Nephron progenitor cell (in vitro differentiated cells): ENCODE data around the gene GALNT2.

ENCODE experiments used
- DNase-seq: peaks from one replicate; pipeline ENCODE4 v3.0.0; 2021
- H3K27ac Mint-ChIP-seq: 2 replicates; pipeline ENCODE4 v1.8.0; 2021; ENCODE audit warnings: mild to moderate bottlenecking, moderate library complexity, mixed read lengths
- H3K27me3 Mint-ChIP-seq: 2 replicates; pipeline ENCODE4 v1.8.0; 2021; ENCODE audit warnings: mild to moderate bottlenecking, low read depth, mixed read lengths; ENCODE audit not compliant: poor library complexity
- H3K36me3 Mint-ChIP-seq: 2 replicates; pipeline ENCODE4 v1.8.0; 2021; ENCODE audit warnings: low read depth, mixed read lengths
- H3K4me1 Mint-ChIP-seq: 2 replicates; pipeline ENCODE4 v1.8.0; 2021; ENCODE audit warnings: mixed read lengths
- H3K4me3 Mint-ChIP-seq: 2 replicates; pipeline ENCODE4 v1.8.0; 2021; ENCODE audit warnings: mild to moderate bottlenecking, moderate library complexity, mixed read lengths
- H3K9me3 Mint-ChIP-seq: 2 replicates; pipeline ENCODE4 v1.8.0; 2021; ENCODE audit warnings: mild to moderate bottlenecking, moderate library complexity, mixed read lengths
- TF ChIP-seq, protein P1 (sequence below): fragments of 200-600 bp; sonication (generic); IDR thresholded peaks from 2 replicates; pipeline ENCODE4 v1.5.0; 2021; ENCODE audit warnings: antibody characterized with exemption

The GALNT2 gene

GRCh38 chr1:230283678-230284077 is 216.6 kb downstream of the GALNT2 start:
- Mint-ChIP-seq H3K27me3 (peaks cover 10% of the 10 kb centered on the region), H3K27ac (no peak overlapping the region), H3K4me3 (no peak overlapping the region), H3K4me1 (peaks cover 9% of the 10 kb centered on the region), H3K36me3 (peaks cover 13% of the 10 kb centered on the region), H3K9me3 (no peaks in the 10 kb centered on the region)
- no peak for DNase-seq
- TF ChIP-seq, protein P1, sequence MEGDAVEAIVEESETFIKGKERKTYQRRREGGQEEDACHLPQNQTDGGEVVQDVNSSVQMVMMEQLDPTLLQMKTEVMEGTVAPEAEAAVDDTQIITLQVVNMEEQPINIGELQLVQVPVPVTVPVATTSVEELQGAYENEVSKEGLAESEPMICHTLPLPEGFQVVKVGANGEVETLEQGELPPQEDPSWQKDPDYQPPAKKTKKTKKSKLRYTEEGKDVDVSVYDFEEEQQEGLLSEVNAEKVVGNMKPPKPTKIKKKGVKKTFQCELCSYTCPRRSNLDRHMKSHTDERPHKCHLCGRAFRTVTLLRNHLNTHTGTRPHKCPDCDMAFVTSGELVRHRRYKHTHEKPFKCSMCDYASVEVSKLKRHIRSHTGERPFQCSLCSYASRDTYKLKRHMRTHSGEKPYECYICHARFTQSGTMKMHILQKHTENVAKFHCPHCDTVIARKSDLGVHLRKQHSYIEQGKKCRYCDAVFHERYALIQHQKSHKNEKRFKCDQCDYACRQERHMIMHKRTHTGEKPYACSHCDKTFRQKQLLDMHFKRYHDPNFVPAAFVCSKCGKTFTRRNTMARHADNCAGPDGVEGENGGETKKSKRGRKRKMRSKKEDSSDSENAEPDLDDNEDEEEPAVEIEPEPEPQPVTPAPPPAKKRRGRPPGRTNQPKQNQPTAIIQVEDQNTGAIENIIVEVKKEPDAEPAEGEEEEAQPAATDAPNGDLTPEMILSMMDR: no peak

- TF ChIP-seq, protein P1: no peak
- Mint-ChIP-seq H3K36me3 (peaks cover 13% of the 10 kb centered on the region), H3K4me3 (no peak overlapping the region), H3K9me3 (no peaks in the 10 kb centered on the region), H3K27ac (no peak overlapping the region), H3K27me3 (peaks cover 17% of the 10 kb centered on the region), H3K4me1 (peaks cover 9% of the 10 kb centered on the region)
- DNase-seq: no peak
Measured at GRCh38 chr1:230284891-230285290, 217.9 kb downstream of the GALNT2 start.

DNA sequence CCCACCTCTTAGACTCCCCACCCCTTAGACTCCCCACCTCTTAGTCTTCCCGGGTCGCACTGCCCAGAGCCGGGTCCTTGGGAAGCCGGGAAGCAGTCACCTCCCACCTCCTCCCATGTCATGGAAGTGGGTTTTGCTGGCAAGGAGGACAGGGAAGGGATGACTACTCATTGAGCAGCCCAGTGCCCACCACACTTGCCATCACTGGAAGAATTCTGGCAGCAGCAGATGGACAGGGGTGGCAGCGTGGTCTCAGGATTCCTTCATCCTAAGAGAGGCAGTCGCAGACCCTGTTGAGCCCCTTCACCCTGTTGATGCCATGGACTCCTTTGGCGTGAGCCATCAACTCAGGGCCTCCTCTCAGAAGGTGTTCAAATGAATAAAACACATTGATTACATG is 218.3 kb downstream of the GALNT2 start:
- Mint-ChIP-seq H3K36me3 (peaks cover 13% of the 10 kb centered on the region), H3K27ac (no peak overlapping the region), H3K9me3 (no peaks in the 10 kb centered on the region), H3K27me3 (peaks cover 21% of the 10 kb centered on the region), H3K4me3 (no peak overlapping the region), H3K4me1 (peaks cover 9% of the 10 kb centered on the region)
- TF ChIP-seq, protein P1: no peak
- no peak for DNase-seq

DNA sequence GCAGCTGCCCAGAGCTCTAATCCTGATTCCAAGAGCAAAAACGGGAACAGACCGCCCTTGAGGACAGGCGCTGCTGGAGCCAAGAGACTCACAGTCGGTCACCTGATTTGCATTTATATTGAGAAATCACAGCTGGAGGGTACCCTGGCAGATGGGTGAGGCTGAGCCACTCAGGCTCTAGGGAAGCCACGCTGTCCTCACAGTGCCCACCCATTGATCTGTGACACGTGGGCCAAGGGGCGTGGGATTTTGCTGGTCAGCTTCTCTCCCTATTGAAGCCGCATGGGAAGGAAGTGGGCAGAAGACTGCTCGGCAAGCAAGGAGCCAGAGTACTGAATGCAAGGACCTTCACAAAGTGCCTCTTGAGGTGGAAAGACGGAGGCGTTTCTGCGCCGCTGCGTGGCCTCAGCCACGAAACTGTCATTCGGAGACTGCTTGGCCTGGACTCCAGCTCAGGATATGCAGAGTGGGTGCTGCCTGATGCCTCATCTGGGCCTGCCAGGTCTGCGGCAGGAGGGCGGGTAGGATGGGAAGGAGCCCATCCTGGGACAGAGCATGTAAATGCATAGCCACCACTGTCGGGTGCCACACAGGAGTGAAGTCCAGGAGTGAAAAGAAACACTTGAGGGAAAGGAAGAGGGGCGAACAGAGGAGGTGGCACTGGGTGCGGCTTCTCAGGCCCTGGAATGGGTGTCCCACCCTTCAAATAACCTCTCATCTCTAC is 219.3 kb downstream of the GALNT2 start:
- H3K9me3 Mint-ChIP-seq: no peaks in the 10 kb centered on the region
- H3K4me1 Mint-ChIP-seq: peaks cover 6% of the 10 kb centered on the region
- no peak overlapping the region for H3K4me3 Mint-ChIP-seq
- no peak overlapping the region for H3K27ac Mint-ChIP-seq
- DNase-seq: no peak
- H3K27me3 Mint-ChIP-seq: peaks cover 30% of the 10 kb centered on the region
- TF ChIP-seq, protein P1: no peak
- peaks cover 13% of the 10 kb centered on the region for H3K36me3 Mint-ChIP-seq

DNA sequence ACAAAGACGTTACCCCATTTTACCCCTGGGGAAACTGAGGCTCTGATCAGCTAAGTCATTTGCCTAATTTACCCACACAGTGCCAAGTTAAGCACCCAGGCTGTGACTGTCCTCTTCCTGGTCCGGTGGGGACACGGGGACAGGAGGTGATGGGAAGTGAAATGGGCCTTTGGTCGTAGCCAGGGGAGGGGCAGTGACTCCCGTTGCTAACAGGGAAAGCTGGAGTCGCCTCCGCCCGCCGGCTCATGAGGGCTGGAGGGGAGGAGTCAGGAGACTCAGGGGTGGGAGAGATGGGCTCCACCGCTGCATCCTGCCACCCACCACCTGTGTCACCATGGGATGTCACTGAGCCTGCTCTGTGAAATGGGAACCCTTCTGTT is 219.8 kb downstream of the GALNT2 start:
- H3K4me3 Mint-ChIP-seq: no peak overlapping the region
- TF ChIP-seq, protein P1: no peak
- peaks cover 13% of the 10 kb centered on the region for H3K36me3 Mint-ChIP-seq
- no peak for DNase-seq
- H3K4me1 Mint-ChIP-seq: peaks cover 5% of the 10 kb centered on the region
- H3K9me3 Mint-ChIP-seq: no peaks in the 10 kb centered on the region
- no peak overlapping the region for H3K27ac Mint-ChIP-seq
- H3K27me3 Mint-ChIP-seq: peaks cover 35% of the 10 kb centered on the region

GRCh38 chr1:230287674-230288315 is 220.8 kb downstream of the GALNT2 start:
- no peaks in the 10 kb centered on the region for H3K9me3 Mint-ChIP-seq
- peaks cover 10% of the 10 kb centered on the region for H3K4me1 Mint-ChIP-seq
- no peak overlapping the region for H3K27ac Mint-ChIP-seq
- DNase-seq: no peak
- TF ChIP-seq, protein P1: no peak
- H3K4me3 Mint-ChIP-seq: no peak overlapping the region
- H3K27me3 Mint-ChIP-seq: peaks cover 44% of the 10 kb centered on the region
- H3K36me3 Mint-ChIP-seq: peaks cover 9% of the 10 kb centered on the region
